IPS-20b (cell line): Measurements from ENCODE around the gene R3HDM4.
A peak's percentile ranks its signal among the peaks of the same experiment; 100 is the strongest.

ENCODE experiments used
- H3K27ac ChIP-seq: one replicate; pipeline ENCODE4 v1.5.1; 2013; ENCODE audit warnings: low read length
- H3K27me3 ChIP-seq: 2 replicates; pipeline ENCODE4 v1.6.1; 2013; ENCODE audit warnings: mild to moderate bottlenecking, low read length, inconsistent platforms; ENCODE audit not compliant: insufficient read depth
- H3K36me3 ChIP-seq: 2 replicates; pipeline ENCODE4 v1.6.1; 2013; ENCODE audit warnings: low read depth, mild to moderate bottlenecking, inconsistent platforms, low read length, moderate library complexity; ENCODE audit not compliant: insufficient read depth
- H3K4me1 ChIP-seq: 2 replicates; pipeline ENCODE4 v1.6.1; 2013; ENCODE audit warnings: mild to moderate bottlenecking, control low read depth, inconsistent platforms, low read length, moderate library complexity; ENCODE audit not compliant: insufficient read depth
- H3K4me3 ChIP-seq: 2 replicates; pipeline ENCODE4 v1.5.1; 2013; ENCODE audit warnings: mild to moderate bottlenecking, low read length, inconsistent platforms
- H3K9ac ChIP-seq: 2 replicates; pipeline ENCODE4 v1.6.1; 2013; ENCODE audit warnings: low read depth, mild to moderate bottlenecking, inconsistent platforms, low read length, moderate library complexity
- H3K9me3 ChIP-seq: 2 replicates; pipeline ENCODE4 v1.6.1; 2013; ENCODE audit warnings: mild to moderate bottlenecking, low read depth, low read length, inconsistent platforms; ENCODE audit not compliant: insufficient read depth

Gene R3HDM4

GRCh38 chr19:934197-934840 is 21.3 kb upstream of the R3HDM4 start:
- Histone ChIP-seq H3K27ac (no peak overlapping the region), H3K9me3 (no peaks in the 10 kb centered on the region), H3K4me3 (no peak overlapping the region), H3K36me3 (peaks cover 24% of the 10 kb centered on the region), H3K27me3 (no peaks in the 10 kb centered on the region), H3K4me1 (0 out of 2 replicates have a peak, but pooled peaks cover 3% of the 10 kb centered on the region), H3K9ac (no peak overlapping the region)

GRCh38 chr19:933553-933882 is 20.5 kb upstream of the R3HDM4 start:
- H3K4me1 ChIP-seq: 0 out of 2 replicates have a peak, but pooled peaks cover 3% of the 10 kb centered on the region
- no peak overlapping the region for H3K9ac ChIP-seq
- peaks cover 23% of the 10 kb centered on the region; the same call in 1 of the 2 replicates for H3K36me3 ChIP-seq
- no peak overlapping the region for H3K27ac ChIP-seq
- H3K27me3 ChIP-seq: no peaks in the 10 kb centered on the region
- H3K4me3 ChIP-seq: no peak overlapping the region
- H3K9me3 ChIP-seq: no peaks in the 10 kb centered on the region

- H3K27ac ChIP-seq: no peak overlapping the region
- H3K27me3 ChIP-seq: no peaks in the 10 kb centered on the region
- 0 out of 2 replicates have a peak, but pooled peaks cover 3% of the 10 kb centered on the region for H3K4me1 ChIP-seq
- no peak overlapping the region for H3K4me3 ChIP-seq
- no peak overlapping the region for H3K9ac ChIP-seq
- peaks cover 19% of the 10 kb centered on the region; the same call in 1 of the 2 replicates for H3K36me3 ChIP-seq
- no peaks in the 10 kb centered on the region for H3K9me3 ChIP-seq
Measured at GRCh38 chr19:932648-933552, 19.9 kb upstream of the R3HDM4 start.

- H3K4me1 ChIP-seq: 0 out of 2 replicates have a peak, but pooled peaks cover 3% of the 10 kb centered on the region
- no peaks in the 10 kb centered on the region for H3K9me3 ChIP-seq
- H3K27ac ChIP-seq: no peak overlapping the region
- peaks cover 15% of the 10 kb centered on the region; the same call in 1 of the 2 replicates for H3K36me3 ChIP-seq
- no peaks in the 10 kb centered on the region for H3K27me3 ChIP-seq
- no peak overlapping the region for H3K4me3 ChIP-seq
- no peak overlapping the region for H3K9ac ChIP-seq
Measured at GRCh38 chr19:931860-932647, 19.0 kb upstream of the R3HDM4 start.

GRCh38 chr19:929891-930258 is 16.9 kb upstream of the R3HDM4 start:
- Histone ChIP-seq H3K36me3 (peaks cover 10% of the 10 kb centered on the region; the same call in 1 of the 2 replicates), H3K9me3 (no peaks in the 10 kb centered on the region), H3K27me3 (peaks cover under 1% of the 10 kb centered on the region; the same call in 1 of the 2 replicates), H3K4me1 (0 out of 2 replicates have a peak, but pooled peaks cover 3% of the 10 kb centered on the region), H3K9ac (no peak overlapping the region), H3K27ac (no peak overlapping the region), H3K4me3 (no peak overlapping the region)

- H3K4me3 ChIP-seq: no peak overlapping the region
- H3K9me3 ChIP-seq: no peaks in the 10 kb centered on the region
- peaks cover 10% of the 10 kb centered on the region; the same call in 1 of the 2 replicates for H3K36me3 ChIP-seq
- no peak overlapping the region for H3K27ac ChIP-seq
- 0 out of 2 replicates have a peak, but pooled peaks cover 3% of the 10 kb centered on the region for H3K4me1 ChIP-seq
- peaks cover 6% of the 10 kb centered on the region; the same call in 1 of the 2 replicates for H3K27me3 ChIP-seq
- H3K9ac ChIP-seq: no peak overlapping the region
Measured at GRCh38 chr19:929203-929890, 16.3 kb upstream of the R3HDM4 start.

GRCh38 chr19:928471-929202 is 15.6 kb upstream of the R3HDM4 start:
- H3K9ac ChIP-seq: no peak overlapping the region

GRCh38 chr19:927780-928401 is 14.9 kb upstream of the R3HDM4 start:
- Histone ChIP-seq H3K4me3 (peak overlapping the region; percentile 82; the same call in 1 of the 2 replicates), H3K36me3 (peaks cover 10% of the 10 kb centered on the region; the same call in 1 of the 2 replicates), H3K27ac (peak overlapping the region; percentile 56)

More at GRCh38 chr19:928471-929202, 15.6 kb upstream of the R3HDM4 start:
- no peaks in the 10 kb centered on the region for H3K9me3 ChIP-seq
- peaks cover 10% of the 10 kb centered on the region; the same call in 1 of the 2 replicates for H3K36me3 ChIP-seq
- 0 out of 2 replicates have a peak, but pooled peaks cover 3% of the 10 kb centered on the region for H3K4me1 ChIP-seq
- H3K4me3 ChIP-seq: no peak overlapping the region
- peaks cover 13% of the 10 kb centered on the region; the same call in 1 of the 2 replicates for H3K27me3 ChIP-seq
- no peak overlapping the region for H3K27ac ChIP-seq

GRCh38 chr19:927351-927779 is 14.3 kb upstream of the R3HDM4 start:
- Histone ChIP-seq H3K4me3 (peak overlapping the region; percentile 82; the same call in 1 of the 2 replicates), H3K9me3 (no peaks in the 10 kb centered on the region), H3K27me3 (peaks cover 18% of the 10 kb centered on the region; the same call in 1 of the 2 replicates), H3K27ac (no peak overlapping the region), H3K9ac (peak overlapping the region; percentile 53; the same call in 1 of the 2 replicates), H3K36me3 (peaks cover 10% of the 10 kb centered on the region; the same call in 1 of the 2 replicates), H3K4me1 (no peaks in the 10 kb centered on the region)

More at GRCh38 chr19:927780-928401, 14.9 kb upstream of the R3HDM4 start:
- Histone ChIP-seq H3K27me3 (peaks cover 15% of the 10 kb centered on the region; the same call in 1 of the 2 replicates), H3K9me3 (no peaks in the 10 kb centered on the region), H3K9ac (peak overlapping the region; percentile 53; the same call in 1 of the 2 replicates), H3K4me1 (0 out of 2 replicates have a peak, but pooled peaks cover 2% of the 10 kb centered on the region)
